Activated CD8-positive, alpha-beta memory T cell treated with anti-CD3 and anti-CD28 coated beads, Interleukin-2, amount 50 U/mL, for 4 hours (primary cell): ENCODE data around the gene RASSF5.

Experiments
- DNase-seq: peaks from one replicate; pipeline ENCODE4 v3.0.0-alpha.2; 2020

RASSF5 gene

GRCh38 chr1:206507284-206508129, at the start of gene RASSF5:
RASSF5 (plus strand) TSS chr1:206507531; CDS start chr1:206507603, 72 bp downstream.
- peak; percentile 79 for DNase-seq

- DNase-seq: no peak
These were observed 47.6 kb upstream of the RASSF5 start for GRCh38 chr1:206459703-206460102.

GRCh38 chr1:206460836-206461426, 46.4 kb upstream of the RASSF5 start:
- no peak for DNase-seq

- DNase-seq: peak; percentile 77
These were observed 45.5 kb upstream of the RASSF5 start for GRCh38 chr1:206461602-206462455.

GRCh38 chr1:206463137-206463536, 44.2 kb upstream of the RASSF5 start:
- DNase-seq: no peak

GRCh38 chr1:206463911-206464310, 43.4 kb upstream of the RASSF5 start:
- DNase-seq: no peak

- no peak for DNase-seq
These were observed 42.8 kb upstream of the RASSF5 start for GRCh38 chr1:206464456-206464964.

- no peak for DNase-seq
These were observed 41.4 kb upstream of the RASSF5 start for GRCh38 chr1:206465951-206466350.

GRCh38 chr1:206466840-206467649, 40.3 kb upstream of the RASSF5 start:
- DNase-seq: no peak

GRCh38 chr1:206467915-206468314, 39.4 kb upstream of the RASSF5 start:
- no peak for DNase-seq

- DNase-seq: no peak
These were observed 38.8 kb upstream of the RASSF5 start for GRCh38 chr1:206468571-206468970.

- no peak for DNase-seq
These were observed 37.9 kb upstream of the RASSF5 start for GRCh38 chr1:206469411-206469932.

GRCh38 chr1:206469933-206470691, 37.2 kb upstream of the RASSF5 start, which contains the start of gene IKBKE:
IKBKE (plus strand) TSS chr1:206470476; CDS start chr1:206473228, 2,752 bp downstream.
- DNase-seq: peak; percentile 33

GRCh38 chr1:206470692-206471414, 36.5 kb upstream of the RASSF5 start:
- DNase-seq: peak; percentile 49

GRCh38 chr1:206471415-206471801, 35.9 kb upstream of the RASSF5 start:
- no peak for DNase-seq

- peak; percentile 35 for DNase-seq
These were observed 35.3 kb upstream of the RASSF5 start for GRCh38 chr1:206472024-206472423.

- no peak for DNase-seq
These were observed 34.9 kb upstream of the RASSF5 start for GRCh38 chr1:206472454-206472853.

GRCh38 chr1:206472886-206473285, 34.4 kb upstream of the RASSF5 start:
- no peak for DNase-seq

GRCh38 chr1:206476058-206476457, 31.3 kb upstream of the RASSF5 start:
- no peak for DNase-seq

- no peak for DNase-seq
These were observed 30.7 kb upstream of the RASSF5 start for GRCh38 chr1:206476591-206476990.
